ENCODE data around the gene ARHGDIA.
A peak's percentile ranks its signal among the peaks of the same experiment; 100 is the strongest.

ARHGDIA gene

GRCh38 chr17:81834831-81835267, 36.3 kb downstream of the ARHGDIA start, which contains the start of gene PPP1R27:
Gene PPP1R27 (minus strand): TSS chr17:81835050. CDS start chr17:81834953, 97 bp downstream.
- TF ChIP-seq CTCF (IDR thresholded peaks at IDR 0.05; ENCODE audit: low read length) (no peak), EZH2 (optimal IDR thresholded peaks at IDR 0.05; ENCODE audit: low read depth, low read length) (no peak), EZH2phosphoT487 (IDR thresholded peaks at IDR 0.05; ENCODE audit: low read length) (no peak)
- H3K9me2 ChIP-seq (replicated peaks; ENCODE audit: insufficient read depth, low read length) = no peaks in the 10 kb centered on the region
- peak within 1 kb of the TSS; percentile 71 for H3K4me3 ChIP-seq (ENCODE audit: low read length)
- H4K20me1 ChIP-seq (ENCODE audit: insufficient read depth, low read length) = no peaks in the 10 kb centered on the region
- peaks cover 11% of the 10 kb centered on the region for H3K79me2 ChIP-seq (ENCODE audit: low read length)
- no peak within 1 kb of the TSS for H3K27ac ChIP-seq (ENCODE audit: low read length)
- H3F3A ChIP-seq (ENCODE audit: insufficient read depth, low read length) = peaks cover 16% of the 10 kb centered on the region
- H3K9me3 ChIP-seq (replicated peaks; ENCODE audit: insufficient read depth, low read length) = no peaks in the 10 kb centered on the region
- H3K9ac ChIP-seq (ENCODE audit: low read length) = no peak within 1 kb of the TSS
- H3K27me3 ChIP-seq (replicated peaks; ENCODE audit: insufficient read depth, low read length) = no peaks in the 10 kb centered on the region; the same call in 1 of the 2 replicates
- peak within 1 kb of the TSS; percentile 56 for H2AFZ ChIP-seq (ENCODE audit: low read length)
- H3K4me2 ChIP-seq (ENCODE audit: low read depth, low read length) = peak within 1 kb of the TSS; percentile 75
- no peaks in the 10 kb centered on the region for H3K36me3 ChIP-seq (replicated peaks; ENCODE audit: insufficient read depth, low read length)
- peaks cover 14% of the 10 kb centered on the region for H3K4me1 ChIP-seq (ENCODE audit: low read length)
- DNase-seq = no peak

DNA sequence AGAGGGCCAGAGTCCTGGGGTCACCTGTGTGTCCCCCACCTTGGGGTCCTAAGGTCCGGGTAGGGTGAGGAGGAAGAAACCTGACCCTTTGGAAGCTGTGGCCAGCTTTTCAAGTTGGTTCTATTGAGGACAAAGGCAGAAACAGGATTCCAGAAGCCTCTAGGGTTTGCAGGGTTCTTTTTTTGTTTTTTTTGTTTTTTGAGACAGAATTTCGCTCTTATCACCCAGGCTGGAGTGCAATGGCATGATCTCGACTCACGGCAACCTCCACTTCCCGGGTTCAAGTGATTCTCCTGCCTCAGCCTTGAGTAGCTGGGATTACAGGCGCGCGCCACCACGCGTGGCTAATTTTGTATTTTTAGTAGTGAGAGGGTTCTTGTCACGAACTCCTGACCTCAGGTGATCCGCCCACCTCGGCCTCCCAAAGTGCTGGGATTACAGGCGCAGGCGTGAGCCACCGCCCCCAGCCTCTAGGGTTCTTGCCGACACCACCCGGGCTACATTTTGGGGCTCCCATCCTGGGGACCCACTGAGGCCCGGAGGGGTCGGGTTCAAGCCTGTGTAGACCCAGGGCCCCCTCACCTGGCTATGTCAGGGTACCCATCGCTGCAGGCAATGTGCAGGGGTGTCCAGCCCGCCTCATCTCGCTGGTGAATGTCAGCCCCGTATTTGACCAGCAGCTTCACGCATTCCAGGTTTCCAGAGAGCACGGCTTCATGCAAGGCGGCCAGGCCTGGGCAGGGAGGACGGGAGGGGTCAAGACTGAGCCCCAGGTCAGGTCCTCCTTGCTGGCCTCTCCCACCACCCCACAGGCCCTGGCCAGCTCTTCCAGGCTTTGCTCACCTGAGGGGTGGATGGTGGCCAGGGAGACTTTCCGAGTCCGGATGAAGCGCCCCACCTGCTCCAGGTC, 37.0 kb downstream of the ARHGDIA start:
- H3K36me3 ChIP-seq (replicated peaks; ENCODE audit: insufficient read depth, low read length) = no peaks in the 10 kb centered on the region
- peaks cover 14% of the 10 kb centered on the region for H3K4me1 ChIP-seq (ENCODE audit: low read length)
- H3K27ac ChIP-seq (ENCODE audit: low read length) = no peak overlapping the region
- no peak for TF ChIP-seq EZH2phosphoT487 (IDR thresholded peaks at IDR 0.05; ENCODE audit: low read length)
- TF ChIP-seq CTCF (IDR thresholded peaks at IDR 0.05; ENCODE audit: low read length) = no peak
- no peak for TF ChIP-seq EZH2 (optimal IDR thresholded peaks at IDR 0.05; ENCODE audit: low read depth, low read length)
- no peak for DNase-seq
- H3K9ac ChIP-seq (ENCODE audit: low read length) = no peak overlapping the region; the same call in 1 of the 2 replicates
- H3K9me3 ChIP-seq (replicated peaks; ENCODE audit: insufficient read depth, low read length) = no peaks in the 10 kb centered on the region
- peak overlapping the region; percentile 75 for H3K4me2 ChIP-seq (ENCODE audit: low read depth, low read length)
- H3K27me3 ChIP-seq (replicated peaks; ENCODE audit: insufficient read depth, low read length) = no peaks in the 10 kb centered on the region; the same call in 1 of the 2 replicates
- peak overlapping the region; percentile 71 for H3K4me3 ChIP-seq (ENCODE audit: low read length)
- peaks cover 11% of the 10 kb centered on the region for H3K79me2 ChIP-seq (ENCODE audit: low read length)
- H4K20me1 ChIP-seq (ENCODE audit: insufficient read depth, low read length) = no peaks in the 10 kb centered on the region
- peaks cover 16% of the 10 kb centered on the region for H3F3A ChIP-seq (ENCODE audit: insufficient read depth, low read length)
- H3K9me2 ChIP-seq (replicated peaks; ENCODE audit: insufficient read depth, low read length) = no peaks in the 10 kb centered on the region
- H2AFZ ChIP-seq (ENCODE audit: low read length) = peak overlapping the region; percentile 56

DNA sequence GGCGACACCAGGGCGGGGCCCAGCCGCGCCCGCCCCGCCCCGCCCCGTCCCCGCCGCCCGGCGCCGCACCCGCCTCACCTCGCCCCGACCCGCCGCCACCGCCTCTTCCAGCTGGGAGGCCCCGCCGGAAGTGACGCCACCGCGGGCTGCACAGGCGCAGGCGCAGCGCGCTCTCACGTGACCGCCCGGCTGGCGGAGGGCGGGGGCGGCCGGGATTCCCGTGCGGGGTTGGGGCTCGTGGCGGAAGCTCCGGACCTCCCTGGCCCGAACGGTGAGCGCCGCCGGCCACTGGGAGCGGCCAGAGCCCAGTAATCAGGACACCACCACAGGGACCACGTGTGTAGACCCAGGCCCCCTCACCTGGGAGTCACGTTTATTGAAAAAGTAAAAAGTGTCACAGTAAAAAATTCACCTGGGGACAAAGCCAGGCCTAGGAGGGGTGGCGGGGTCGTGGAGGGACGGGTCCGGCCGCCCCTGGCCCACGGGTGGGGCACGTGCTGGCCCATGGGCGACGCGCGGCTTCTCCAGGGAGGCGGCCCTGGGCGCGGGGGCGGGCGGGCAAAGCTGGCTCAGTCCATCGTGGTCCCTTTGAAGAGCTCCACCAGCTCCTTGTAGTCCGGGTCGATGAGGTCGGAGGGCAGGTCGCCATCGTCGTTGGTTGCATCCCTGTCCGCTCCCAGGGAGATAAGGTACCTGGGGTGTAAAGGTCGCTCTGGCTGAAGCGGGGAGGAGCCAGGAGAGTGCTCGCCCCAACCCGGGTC, 37.8 kb downstream of the ARHGDIA start, which contains the start of gene MCRIP1:
Gene MCRIP1 (minus strand): TSS at position 132 of the 761 bp plus-strand sequence. CDS start 8,785 bp downstream, outside the sequence.
- Histone ChIP-seq H3K4me1 (ENCODE audit: low read length) (peaks cover 14% of the 10 kb centered on the region), H2AFZ (ENCODE audit: low read length) (peak within 1 kb of the TSS; percentile 82), H3K79me2 (ENCODE audit: low read length) (peaks cover 11% of the 10 kb centered on the region), H3K36me3 (replicated peaks; ENCODE audit: insufficient read depth, low read length) (no peaks in the 10 kb centered on the region), H3K4me3 (ENCODE audit: low read length) (peak within 1 kb of the TSS; percentile 92), H4K20me1 (ENCODE audit: insufficient read depth, low read length) (no peaks in the 10 kb centered on the region), H3K9ac (ENCODE audit: low read length) (peak within 1 kb of the TSS; percentile 90), H3K4me2 (ENCODE audit: low read depth, low read length) (peak within 1 kb of the TSS; percentile 100), H3F3A (ENCODE audit: insufficient read depth, low read length) (peaks cover 16% of the 10 kb centered on the region), H3K27me3 (replicated peaks; ENCODE audit: insufficient read depth, low read length) (no peaks in the 10 kb centered on the region; the same call in 1 of the 2 replicates), H3K9me3 (replicated peaks; ENCODE audit: insufficient read depth, low read length) (no peaks in the 10 kb centered on the region), H3K27ac (ENCODE audit: low read length) (peak within 1 kb of the TSS; percentile 53; the same call in 1 of the 2 replicates), H3K9me2 (replicated peaks; ENCODE audit: insufficient read depth, low read length) (no peaks in the 10 kb centered on the region)
- TF ChIP-seq EZH2 (optimal IDR thresholded peaks at IDR 0.05; ENCODE audit: low read depth, low read length) (no peak), CTCF (IDR thresholded peaks at IDR 0.05; ENCODE audit: low read length) (no peak), EZH2phosphoT487 (IDR thresholded peaks at IDR 0.05; ENCODE audit: low read length) (no peak)
- peak; percentile 97 for DNase-seq

Data from MM.1S (cell line).